ENCODE data around the gene RHOXF2.

Gene RHOXF2

DNA sequence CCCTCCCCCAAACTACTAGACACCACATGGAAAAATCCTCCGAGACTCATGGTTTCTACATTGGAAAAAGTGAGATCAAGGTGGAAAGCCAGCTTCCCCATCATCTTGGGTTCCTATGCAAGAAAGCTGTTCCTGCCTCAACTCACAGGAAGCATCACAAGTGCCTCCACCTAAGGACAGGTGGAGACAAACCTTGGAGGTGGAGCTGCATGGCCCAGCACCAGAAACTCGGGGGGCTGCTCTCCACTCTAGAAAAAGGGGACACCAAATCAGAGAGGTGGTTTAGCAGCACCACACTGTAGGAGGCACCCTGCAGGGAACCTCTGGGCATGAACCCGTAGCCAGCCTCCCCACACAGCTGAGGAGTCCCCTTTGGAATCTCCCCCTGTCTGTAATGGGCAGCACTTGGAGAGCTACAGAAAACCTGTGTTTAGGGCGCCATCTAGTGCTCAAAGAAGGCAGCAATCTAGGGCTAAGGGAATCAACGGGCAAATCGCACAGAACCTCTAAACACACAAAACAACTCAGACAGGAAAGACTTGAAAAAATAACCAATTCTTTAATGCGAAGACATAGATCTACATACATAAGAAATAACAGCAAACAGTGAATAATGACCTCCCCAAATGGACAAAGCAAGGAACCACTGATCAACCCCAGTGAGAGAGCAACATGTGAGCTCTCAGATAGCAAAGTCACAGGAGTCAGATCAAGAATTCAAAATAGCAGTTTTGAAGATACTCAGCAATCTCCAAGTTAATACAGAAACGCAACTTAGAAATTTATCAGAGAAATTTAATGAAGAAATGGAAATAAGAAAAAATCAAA, 55.2 kb downstream of the RHOXF2 start:
- H3K27me3 Mint-ChIP-seq = no peaks in the 10 kb centered on the region
- ATAC-seq (replicated peaks; ENCODE audit: extremely low read depth, poor library complexity, severe bottlenecking) (peak; percentile 54), DNase-seq (ENCODE audit: low spot score in 2 of 2) (peak; percentile 10 to 21)
- H3K9me3 Mint-ChIP-seq = no peaks in the 10 kb centered on the region
- no peak overlapping the region for H3K27ac Mint-ChIP-seq (ENCODE audit: low read depth)
- peaks cover 6% of the 10 kb centered on the region for H3K4me1 Mint-ChIP-seq
- peaks cover 5% of the 10 kb centered on the region for H3K36me3 Mint-ChIP-seq (ENCODE audit: insufficient read depth)
- no peak overlapping the region for H3K4me3 Mint-ChIP-seq
